Stimulated activated CD8-positive, alpha-beta memory T cell treated with anti-CD3 and anti-CD28 coated beads, Interleukin-7, amount 100 ng/mL, for 4 hours (primary cell): ENCODE results near the gene CASP5.

Experiments
- DNase-seq, 2 donors: peaks; one replicate each; pipeline ENCODE4 v3.0.0-alpha.2; 2020; ENCODE audit warnings: low read depth in 2 of 2

Gene CASP5

DNA sequence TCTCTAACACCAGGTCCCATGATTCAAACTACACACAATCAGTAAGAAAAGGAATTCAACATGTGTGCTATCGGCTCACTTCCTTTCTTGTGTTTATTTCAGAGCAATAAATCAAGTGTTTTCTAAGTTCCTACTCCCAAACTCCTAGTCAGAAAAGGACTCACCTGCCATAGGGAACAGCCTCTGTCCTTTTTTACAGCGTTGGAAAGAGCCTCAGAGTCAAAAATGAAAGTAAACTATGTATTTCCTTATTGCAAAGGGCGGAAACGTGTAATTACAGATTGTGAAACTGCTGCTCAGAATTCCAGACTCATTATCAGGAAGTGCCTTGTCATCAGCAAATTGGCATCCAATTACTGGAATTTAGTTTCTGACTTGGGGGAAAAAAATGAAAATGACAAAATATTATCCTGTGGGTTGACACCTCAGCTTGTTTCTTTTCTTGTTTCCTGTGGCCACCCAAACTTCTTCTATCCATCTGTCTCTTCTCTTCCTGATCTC lies 54.6 kb downstream of the CASP5 start, which contains the start of gene CASP4:
Gene CASP4, minus strand, starts transcription at position 220 of the 501 bp plus-strand sequence. Its CDS starts 49 bp downstream, at position 171.
- no peak for DNase-seq

DNA sequence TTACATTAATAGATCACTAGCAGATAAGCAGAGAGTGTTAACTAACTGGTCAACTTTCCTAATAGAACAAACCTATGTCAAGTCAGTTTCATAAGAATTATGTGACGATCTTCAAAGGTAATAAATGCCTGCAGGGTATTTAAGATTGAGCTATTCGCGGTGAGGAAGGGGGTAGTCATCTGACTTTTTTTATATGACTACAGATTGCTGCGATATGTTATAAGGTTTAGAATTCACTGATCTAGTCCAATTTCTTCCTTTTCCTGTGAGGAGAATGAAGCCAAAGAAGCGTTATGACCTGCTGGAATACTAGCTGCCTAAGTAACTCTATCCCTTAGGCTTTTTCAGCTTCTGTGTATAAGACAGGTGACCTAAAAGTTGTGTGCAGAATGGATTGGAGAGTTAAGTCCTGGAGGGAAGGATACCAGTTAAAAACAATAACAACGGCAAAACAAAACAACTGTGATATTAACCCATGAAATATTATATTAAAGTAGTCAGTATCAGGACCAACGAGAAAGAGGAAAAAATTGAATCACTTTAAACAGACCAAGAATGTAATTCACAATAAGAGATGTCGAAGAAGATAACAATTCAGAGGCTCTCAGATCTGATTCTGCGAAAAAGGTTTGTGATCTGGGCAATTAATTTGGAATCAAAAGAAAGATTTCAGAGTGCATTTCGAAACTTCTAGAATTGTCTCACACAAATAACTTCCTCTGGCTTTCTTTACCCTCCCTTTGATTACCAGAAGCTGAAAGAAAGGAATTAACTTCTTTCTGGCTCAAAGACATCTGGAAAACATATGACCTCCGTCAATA lies 55.2 kb downstream of the CASP5 start:
- DNase-seq, result no peak

- DNase-seq, result no peak
Observed at GRCh38 chr11:104965735-104966134, 57.2 kb downstream of the CASP5 start.

DNA sequence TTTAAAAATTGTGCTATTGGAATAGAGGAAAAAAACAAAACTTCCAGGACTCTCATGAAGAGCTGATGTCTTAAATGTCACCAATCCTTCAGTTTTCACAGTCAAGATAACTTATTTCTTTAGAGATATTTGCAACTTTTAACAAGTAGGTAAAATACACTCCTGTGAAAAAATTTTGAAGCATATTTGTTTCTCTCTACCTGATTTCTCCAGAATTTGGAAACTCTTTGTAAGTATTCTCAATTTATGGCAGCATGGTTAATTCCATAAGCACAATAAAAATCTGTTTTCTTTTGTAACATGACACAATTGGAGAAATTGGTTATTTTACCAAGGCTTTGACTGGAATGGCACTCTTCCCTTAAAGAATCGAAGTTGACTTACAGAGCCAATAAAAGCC lies 58.7 kb downstream of the CASP5 start:
- no peak for DNase-seq

- DNase-seq, result no peak
Observed at GRCh38 chr11:104962852-104963251, 60.1 kb downstream of the CASP5 start.

DNA sequence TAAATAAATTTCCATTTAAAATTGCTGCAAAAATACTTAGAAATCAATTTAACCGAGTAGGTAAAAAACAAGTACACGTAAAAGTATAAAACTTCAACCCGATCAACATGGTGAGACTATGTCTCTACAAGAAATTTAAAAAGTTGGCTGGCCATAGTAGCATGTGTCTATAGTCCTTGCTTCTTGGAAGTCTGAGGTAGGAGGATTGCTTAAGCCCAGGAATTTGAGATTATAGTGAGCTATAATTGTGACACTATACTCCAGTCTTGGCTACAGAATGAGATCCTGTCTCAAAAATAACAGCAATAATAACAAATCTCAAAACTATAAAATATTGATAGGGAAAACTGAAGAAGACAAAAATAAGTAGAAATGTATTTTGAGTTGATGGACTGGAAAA lies 65.7 kb downstream of the CASP5 start:
- DNase-seq, result no peak

DNA sequence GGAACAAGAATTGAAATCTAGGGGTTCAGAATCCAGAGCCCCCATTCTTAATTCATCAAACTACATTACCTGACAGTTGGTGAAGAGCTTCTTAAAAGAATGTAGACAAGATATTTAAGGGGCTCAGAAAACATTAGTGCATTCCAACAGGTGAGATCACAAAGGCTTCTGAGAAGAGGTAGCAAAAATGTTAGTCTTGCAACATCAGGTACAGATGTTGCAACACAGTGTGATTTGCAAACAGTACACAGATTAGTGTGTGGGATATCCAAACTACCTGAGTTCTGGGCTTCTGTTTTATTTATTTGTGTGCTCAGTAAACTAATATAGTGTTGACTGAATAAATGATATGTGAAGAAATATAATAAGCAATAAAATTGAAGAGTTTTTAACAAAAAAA lies 66.4 kb downstream of the CASP5 start:
- no peak for DNase-seq

DNA sequence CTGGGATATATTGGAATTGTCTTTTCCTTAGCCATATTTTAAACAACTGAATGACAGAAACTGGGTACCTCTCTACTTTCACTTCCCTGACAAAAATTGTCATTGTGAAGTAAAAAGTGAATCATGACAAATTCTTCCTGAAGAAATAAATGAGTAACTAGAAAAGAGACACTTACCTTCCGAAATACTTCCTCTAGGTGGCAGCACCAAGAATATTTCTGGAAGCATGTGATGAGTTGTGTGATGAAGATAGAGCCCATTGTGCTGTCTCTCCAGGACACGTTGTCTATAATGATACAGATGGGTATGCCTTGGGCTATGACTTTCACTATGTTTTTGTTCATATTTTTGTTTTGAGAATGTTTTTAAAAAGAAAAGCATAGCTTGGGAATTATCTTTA lies 76.1 kb downstream of the CASP5 start:
- DNase-seq, result no peak
